ENCODE results near the gene COPS7A. TPM values are rescaled to one million over a fixed set of nuclear protein-coding genes. Genes with fewer than 3 reads are reported as not detected.

Gene COPS7A
- total and polyA plus RNA-seq, 9 donors: 36.4 to 74.8 (median 48.4) TPM

DNA sequence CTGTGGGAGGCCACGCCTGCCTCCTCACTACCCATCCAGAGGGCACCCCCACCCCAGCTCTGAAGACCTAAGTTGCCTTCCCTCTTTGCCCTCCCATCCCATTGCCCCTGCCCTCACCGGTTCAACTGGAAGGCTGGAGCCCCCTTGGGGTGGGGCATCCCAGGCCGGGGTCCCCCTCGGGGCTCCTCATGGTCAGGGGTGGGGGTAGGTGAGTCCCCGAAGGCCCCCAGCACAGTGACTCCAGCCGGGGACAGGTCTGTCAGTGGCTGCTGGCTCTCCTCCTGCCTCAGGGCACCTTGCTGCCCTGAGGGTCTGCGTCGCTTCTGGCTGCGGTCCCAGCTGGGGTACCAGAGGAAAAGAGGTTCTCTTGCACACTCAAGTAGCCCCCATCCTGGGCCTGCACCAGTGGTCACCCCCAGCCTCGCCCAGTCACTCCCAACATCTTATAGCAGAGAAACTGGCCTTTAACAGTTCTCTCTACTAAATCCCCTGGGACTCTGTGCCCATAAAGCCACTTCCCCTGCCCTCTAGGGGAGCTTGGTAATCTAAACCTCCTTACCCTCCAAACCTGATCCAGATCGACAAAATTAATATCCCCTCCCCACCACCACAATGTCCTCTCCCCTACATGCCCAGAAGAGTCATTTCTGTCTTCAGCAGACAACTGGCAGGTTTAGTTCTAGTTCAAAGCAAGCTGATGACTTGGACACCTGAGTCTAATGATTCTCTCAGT lies 28.4 kb upstream of the COPS7A start:
- Histone ChIP-seq H3K36me3 (no peaks in the 10 kb centered on the region), H3K27ac (no peak overlapping the region), H3K4me3 (no peak overlapping the region), H3K9me3 (no peaks in the 10 kb centered on the region), H3K4me1 (ENCODE audit: insufficient read depth) (peaks cover 2% of the 10 kb centered on the region), H3K27me3 (no peaks in the 10 kb centered on the region)
- TF ChIP-seq EP300 (IDR thresholded peaks at IDR 0.05) (no peak), POLR2A (IDR thresholded peaks at IDR 0.05) (no peak)
- TF ChIP-seq, protein P1, sequence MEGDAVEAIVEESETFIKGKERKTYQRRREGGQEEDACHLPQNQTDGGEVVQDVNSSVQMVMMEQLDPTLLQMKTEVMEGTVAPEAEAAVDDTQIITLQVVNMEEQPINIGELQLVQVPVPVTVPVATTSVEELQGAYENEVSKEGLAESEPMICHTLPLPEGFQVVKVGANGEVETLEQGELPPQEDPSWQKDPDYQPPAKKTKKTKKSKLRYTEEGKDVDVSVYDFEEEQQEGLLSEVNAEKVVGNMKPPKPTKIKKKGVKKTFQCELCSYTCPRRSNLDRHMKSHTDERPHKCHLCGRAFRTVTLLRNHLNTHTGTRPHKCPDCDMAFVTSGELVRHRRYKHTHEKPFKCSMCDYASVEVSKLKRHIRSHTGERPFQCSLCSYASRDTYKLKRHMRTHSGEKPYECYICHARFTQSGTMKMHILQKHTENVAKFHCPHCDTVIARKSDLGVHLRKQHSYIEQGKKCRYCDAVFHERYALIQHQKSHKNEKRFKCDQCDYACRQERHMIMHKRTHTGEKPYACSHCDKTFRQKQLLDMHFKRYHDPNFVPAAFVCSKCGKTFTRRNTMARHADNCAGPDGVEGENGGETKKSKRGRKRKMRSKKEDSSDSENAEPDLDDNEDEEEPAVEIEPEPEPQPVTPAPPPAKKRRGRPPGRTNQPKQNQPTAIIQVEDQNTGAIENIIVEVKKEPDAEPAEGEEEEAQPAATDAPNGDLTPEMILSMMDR (IDR thresholded peaks at IDR 0.05): no peak
- intact Hi-C loops (cut with DNase I): no loop called here
- DNase-seq: peak in 1 of 5 donors; percentile 25
- 71 to 80% (median 76%) methylated on average over 10 to 11 of the region's 11 CpGs for WGBS, 3 donors

DNA sequence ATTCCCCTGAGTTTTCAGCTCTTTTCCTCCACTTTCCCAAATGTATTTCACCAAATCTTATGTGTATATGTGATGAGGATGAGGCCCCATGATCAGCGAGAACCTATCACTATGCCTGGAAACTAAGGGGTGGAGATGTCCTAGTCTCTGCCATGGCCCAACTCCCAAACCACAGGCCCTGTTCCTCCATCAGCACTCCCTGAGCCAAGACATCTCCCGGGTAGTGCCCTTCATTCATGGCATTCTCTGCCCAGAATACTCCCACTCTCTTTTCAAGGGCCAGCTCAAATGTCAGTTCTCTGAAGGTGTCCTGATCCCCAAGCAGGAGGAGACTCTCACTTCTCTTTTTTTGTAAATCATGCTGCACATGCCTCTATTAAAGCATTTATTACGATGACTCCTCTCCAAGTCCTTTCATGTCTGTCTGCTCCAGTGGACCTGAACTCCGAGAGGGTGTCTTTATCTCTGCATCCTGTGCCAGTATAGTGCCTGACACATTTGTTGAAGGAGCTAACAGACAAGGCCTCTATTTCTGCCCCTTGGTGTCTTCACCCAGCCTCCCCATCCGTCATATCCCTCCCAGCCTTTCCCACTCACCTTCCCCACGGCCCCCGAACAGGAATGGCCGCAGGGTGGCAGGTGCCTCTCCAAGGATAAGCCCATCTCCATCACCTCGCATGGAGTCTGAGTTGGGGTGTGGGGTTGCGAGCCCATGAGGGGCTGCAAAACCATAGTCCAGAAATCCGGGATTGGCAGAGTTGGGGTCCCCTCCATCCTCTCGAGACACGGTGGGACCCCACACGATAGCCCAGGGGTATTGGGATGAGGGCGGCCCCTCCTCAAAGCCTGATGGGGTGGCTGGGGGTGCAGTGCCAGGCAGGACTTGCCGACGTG lies 26.9 kb upstream of the COPS7A start:
- TF ChIP-seq, protein P1 (IDR thresholded peaks at IDR 0.05): no peak
- TF ChIP-seq EP300 (IDR thresholded peaks at IDR 0.05) (no peak), POLR2A (IDR thresholded peaks at IDR 0.05) (no peak)
- DNase-seq: no peak
- 82 to 84% (median 82%) methylated on average over 17 of the region's 17 CpGs for WGBS, 3 donors
- H3K36me3 ChIP-seq: no peaks in the 10 kb centered on the region
- H3K27me3 ChIP-seq: no peaks in the 10 kb centered on the region
- H3K27ac ChIP-seq: no peak overlapping the region
- H3K4me1 ChIP-seq (ENCODE audit: insufficient read depth): peaks cover 2% of the 10 kb centered on the region
- intact Hi-C loops (cut with DNase I): no loop called here
- H3K9me3 ChIP-seq: no peaks in the 10 kb centered on the region
- no peak overlapping the region for H3K4me3 ChIP-seq

- Histone ChIP-seq H3K27me3 (no peaks in the 10 kb centered on the region), H3K27ac (no peak overlapping the region), H3K4me3 (no peak overlapping the region), H3K4me1 (ENCODE audit: insufficient read depth) (peaks cover 2% of the 10 kb centered on the region), H3K9me3 (no peaks in the 10 kb centered on the region), H3K36me3 (no peaks in the 10 kb centered on the region)
- 73 to 76% (median 74%) methylated on average over 17 of the region's 17 CpGs for WGBS, 3 donors
- no peak for TF ChIP-seq EP300 (IDR thresholded peaks at IDR 0.05)
- DNase-seq: no peak
- intact Hi-C loops (cut with DNase I): no loop called here
Measured at GRCh38 chr12:6697584-6698351, 26.1 kb upstream of the COPS7A start.

GRCh38 chr12:6698352-6699046 lies 25.3 kb upstream of the COPS7A start:
- intact Hi-C loops (cut with DNase I): no loop called here
- no peak overlapping the region for H3K4me3 ChIP-seq
- H3K27me3 ChIP-seq: no peaks in the 10 kb centered on the region
- WGBS, 3 donors: 66 to 69% (median 69%) methylated on average over 8 of the region's 8 CpGs
- no peaks in the 10 kb centered on the region for H3K9me3 ChIP-seq
- no peaks in the 10 kb centered on the region for H3K36me3 ChIP-seq
- no peak for DNase-seq
- TF ChIP-seq, protein P1 (IDR thresholded peaks at IDR 0.05): no peak
- TF ChIP-seq EP300 (IDR thresholded peaks at IDR 0.05) (no peak), POLR2A (IDR thresholded peaks at IDR 0.05) (no peak)
- H3K4me1 ChIP-seq (ENCODE audit: insufficient read depth): peaks cover 2% of the 10 kb centered on the region
- no peak overlapping the region for H3K27ac ChIP-seq
